Vagina (tissue), 2 donors: ENCODE data around the gene CSNK1A1.

Source experiments
- POLR2A ChIP-seq, 2 donors: fragments of 450-650 bp; IDR thresholded peaks; one replicate each; pipeline ENCODE4 v1.6.1; 2017; ENCODE audit warnings: antibody characterized with exemption in 2 of 2, mild to moderate bottlenecking in 2 of 2, moderate library complexity in 2 of 2
- POLR2AphosphoS5 ChIP-seq, 2 donors: sonication (generic); formaldehyde crosslinking; IDR thresholded peaks; one replicate each; pipeline ENCODE4 v1.9.0; 2017; ENCODE audit warnings: antibody characterized with exemption in 2 of 2, mild to moderate bottlenecking in 2 of 2, low read depth in 1 of 2; ENCODE audit not compliant: insufficient read depth in 1 of 2
- TF ChIP-seq, protein P1 (sequence below), 3 experiments: fragments of 450-650 bp in 2 of 3; fragments of 200-600 bp in 1 of 3; sonication (generic) in 1 of 3; IDR thresholded peaks; one replicate each; pipeline ENCODE4 v1.5.1; 2017 to 2019; ENCODE audit warnings: antibody characterized with exemption in 3 of 3, mild to moderate bottlenecking in 2 of 3, moderate library complexity in 2 of 3

DNA sequence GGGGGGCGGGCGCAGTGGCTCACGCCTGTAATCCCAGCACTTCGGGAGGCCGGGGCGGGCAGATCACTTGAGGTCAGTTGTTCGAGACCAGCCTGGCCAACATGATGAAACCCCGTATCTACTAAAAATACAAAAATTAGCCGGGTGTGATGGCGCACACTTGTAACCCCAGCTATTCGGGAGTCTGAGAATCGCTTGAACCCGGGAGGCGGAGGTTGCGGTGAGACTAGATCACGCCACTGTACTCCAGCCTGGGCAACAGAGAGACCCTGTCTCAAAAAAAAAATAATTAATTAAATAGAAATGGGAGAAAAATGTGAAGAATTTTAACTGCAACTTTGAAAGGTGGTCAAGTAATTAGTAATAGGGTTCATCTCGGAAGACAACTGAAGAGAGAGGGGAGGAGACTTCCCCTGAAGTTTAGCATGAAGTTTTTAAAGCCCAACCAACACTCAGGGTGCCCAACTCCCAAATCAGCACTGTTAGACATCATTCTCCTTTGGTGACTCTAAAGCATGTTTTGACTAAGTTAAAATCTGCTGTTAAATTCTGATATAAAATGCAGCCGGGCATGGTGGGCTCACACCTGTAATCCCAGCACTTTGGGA lies 1.4 kb upstream of the CSNK1A1 start:
- TF ChIP-seq, protein P1, sequence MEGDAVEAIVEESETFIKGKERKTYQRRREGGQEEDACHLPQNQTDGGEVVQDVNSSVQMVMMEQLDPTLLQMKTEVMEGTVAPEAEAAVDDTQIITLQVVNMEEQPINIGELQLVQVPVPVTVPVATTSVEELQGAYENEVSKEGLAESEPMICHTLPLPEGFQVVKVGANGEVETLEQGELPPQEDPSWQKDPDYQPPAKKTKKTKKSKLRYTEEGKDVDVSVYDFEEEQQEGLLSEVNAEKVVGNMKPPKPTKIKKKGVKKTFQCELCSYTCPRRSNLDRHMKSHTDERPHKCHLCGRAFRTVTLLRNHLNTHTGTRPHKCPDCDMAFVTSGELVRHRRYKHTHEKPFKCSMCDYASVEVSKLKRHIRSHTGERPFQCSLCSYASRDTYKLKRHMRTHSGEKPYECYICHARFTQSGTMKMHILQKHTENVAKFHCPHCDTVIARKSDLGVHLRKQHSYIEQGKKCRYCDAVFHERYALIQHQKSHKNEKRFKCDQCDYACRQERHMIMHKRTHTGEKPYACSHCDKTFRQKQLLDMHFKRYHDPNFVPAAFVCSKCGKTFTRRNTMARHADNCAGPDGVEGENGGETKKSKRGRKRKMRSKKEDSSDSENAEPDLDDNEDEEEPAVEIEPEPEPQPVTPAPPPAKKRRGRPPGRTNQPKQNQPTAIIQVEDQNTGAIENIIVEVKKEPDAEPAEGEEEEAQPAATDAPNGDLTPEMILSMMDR (IDR thresholded peaks at IDR 0.05), result no peak
- TF ChIP-seq POLR2A (IDR thresholded peaks at IDR 0.05) (no peak), POLR2AphosphoS5 (IDR thresholded peaks at IDR 0.05; ENCODE audit: insufficient read depth in 1 of 2, low read depth in 1 of 2) (no peak)
